ENCODE results near the gene NRBP1.

NRBP1 gene

GRCh38 chr2:27428213-27428977 is at the start of gene NRBP1:
Gene NRBP1, plus strand, starts transcription at chr2:27428631. Its CDS starts 4,643 bp downstream, at chr2:27433274.
- peak; percentile 96 for DNase-seq

- DNase-seq: no peak
These were observed 49.6 kb upstream of the NRBP1 start for GRCh38 chr2:27378809-27379290.

DNA sequence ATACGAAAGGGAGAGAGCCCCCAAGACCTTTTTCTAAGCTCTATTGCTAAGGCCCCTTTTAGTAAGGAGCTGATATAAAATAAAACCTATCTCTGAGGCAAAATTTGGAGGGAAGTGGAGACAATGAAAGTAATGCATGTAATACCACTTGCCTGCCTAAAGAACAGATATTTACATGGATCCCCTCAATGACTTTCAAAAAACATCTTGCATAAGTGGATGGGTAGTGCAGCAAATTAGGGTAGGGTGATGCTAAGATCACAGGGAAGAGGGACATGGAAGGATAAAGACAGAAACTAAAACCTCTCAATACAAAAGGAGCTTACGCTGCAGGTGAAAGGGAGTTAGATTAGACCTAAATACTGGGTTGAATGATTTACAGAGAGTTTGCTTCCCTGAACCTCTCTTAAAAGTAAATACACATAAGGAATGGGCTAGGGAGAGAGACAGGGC is 49.0 kb upstream of the NRBP1 start:
- no peak for DNase-seq

GRCh38 chr2:27379836-27380625 is 48.4 kb upstream of the NRBP1 start:
- DNase-seq: peak; percentile 70

- peak; percentile 93 for DNase-seq
These were observed 47.5 kb upstream of the NRBP1 start, which contains the start of gene ZNF513 for GRCh38 chr2:27380626-27381545. Gene ZNF513, minus strand, starts transcription at chr2:27380734. Its CDS starts 208 bp downstream, at chr2:27380526.

DNA sequence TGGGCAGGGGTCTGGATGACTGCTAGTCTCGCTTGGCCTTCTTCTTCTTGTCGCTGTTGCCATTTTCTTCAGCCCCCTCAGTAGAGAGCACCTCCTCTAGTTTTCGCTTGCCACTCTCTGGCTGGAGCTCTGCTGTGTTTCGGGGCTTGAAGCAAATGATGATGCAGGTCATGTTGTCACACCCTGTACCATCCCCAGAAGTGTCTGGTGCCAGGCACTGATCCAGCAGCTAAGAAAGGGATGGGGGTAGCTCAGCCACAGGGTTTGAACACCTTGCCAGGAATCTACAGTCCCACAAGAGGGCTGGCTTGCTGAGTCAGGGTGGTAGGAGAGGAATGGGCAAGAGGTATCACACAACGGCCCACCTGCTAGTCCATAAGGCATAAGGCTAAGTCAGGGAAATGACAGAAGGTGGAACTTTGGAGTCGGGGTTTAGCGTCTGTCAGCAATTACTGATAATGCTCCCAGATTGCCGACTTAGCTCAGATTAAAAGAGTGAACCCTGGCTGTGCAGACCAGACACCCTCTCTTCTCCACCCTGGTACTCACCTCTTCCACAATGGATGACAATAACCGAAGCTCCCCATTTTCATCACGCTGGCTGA is 46.8 kb upstream of the NRBP1 start:
- no peak for DNase-seq

GRCh38 chr2:27390822-27391679 is 37.4 kb upstream of the NRBP1 start:
- DNase-seq: no peak

GRCh38 chr2:27393225-27393624 is 35.2 kb upstream of the NRBP1 start:
- DNase-seq: no peak

DNA sequence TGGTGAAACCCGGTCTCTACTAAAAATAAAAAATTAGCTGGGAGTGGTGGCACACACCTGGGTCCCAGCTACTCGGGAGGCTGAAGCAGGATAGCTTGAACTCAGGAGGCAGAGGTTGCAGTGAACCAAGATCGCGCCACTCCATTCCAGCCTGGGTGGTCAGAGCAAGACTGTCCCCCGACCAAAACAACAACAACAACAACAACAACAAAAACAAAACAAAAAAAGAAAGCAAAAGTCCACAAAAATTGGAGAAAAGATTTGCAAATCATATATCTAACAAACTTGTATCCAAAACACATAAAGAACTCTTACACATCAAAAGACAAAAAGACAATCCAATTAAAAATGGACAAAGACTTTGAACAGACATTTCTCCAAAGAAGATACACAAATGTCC is 29.5 kb upstream of the NRBP1 start:
- no peak for DNase-seq

DNA sequence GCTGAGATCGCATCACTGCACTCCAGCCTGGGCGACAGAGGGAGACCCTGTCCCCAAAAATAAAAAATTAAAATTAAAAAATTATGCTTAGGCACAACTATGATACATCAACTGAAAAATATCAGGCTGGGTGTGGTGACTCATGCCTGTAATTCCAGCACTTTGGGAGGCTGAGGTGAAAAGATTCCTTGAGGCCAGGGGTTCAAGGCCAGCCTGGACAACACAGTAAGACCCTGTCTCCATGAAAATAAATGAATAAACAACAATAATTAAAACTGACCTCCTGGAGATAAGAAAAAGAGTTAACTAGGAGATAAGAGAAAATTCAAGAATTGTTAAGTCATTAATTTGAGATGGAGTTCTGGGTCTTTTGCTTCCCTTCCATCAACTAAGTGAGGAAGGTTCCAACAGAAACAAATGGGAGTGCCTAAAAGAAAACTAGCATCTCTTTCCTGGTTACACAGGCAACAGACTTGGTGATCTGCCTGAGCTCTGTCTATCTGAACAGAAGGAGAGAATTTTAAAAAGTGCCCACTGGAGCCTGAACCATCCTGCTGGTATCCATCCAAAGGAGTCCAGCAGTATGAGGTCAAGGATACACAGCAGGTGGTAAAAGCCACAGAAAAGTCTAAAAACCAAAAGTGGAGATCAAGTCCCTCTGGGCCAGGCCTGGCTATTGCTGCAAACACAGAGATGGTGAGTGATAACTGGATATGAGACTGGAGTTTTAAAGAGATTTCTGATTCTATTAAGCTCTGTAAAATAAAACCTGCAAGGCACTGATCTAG is 27.9 kb upstream of the NRBP1 start:
- DNase-seq: no peak

DNA sequence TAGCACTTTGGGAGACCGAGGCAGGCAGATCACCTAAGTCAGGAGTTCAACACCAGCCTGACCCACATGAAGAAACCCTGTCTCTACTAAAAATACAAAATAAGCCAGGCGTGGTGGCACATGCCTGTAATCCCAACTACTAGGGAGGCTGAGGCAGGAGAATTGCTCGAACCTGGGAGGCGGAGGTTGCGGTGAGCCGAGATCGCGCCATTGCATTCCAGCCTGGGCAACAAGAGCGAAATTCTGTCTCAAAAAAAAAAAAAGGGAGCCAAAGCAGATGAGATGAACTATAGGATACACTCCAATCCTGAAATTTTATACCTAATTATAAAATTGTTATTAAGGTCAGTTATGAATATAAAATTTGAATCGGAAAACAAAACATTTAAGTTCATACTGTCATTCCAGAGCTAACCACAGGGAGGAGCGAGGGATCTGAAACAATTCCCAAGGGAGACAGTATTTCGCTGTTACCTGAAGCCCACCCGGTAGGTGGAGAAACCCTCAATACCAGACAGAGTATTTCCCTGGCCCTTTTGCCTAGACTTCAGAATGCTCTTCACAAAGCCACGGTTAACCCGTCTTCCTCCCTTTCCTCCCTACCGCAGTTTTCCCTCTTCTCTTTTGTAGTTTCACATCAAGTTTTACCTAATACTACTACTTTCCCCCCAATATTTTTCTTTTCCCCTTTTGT is 20.5 kb upstream of the NRBP1 start:
- DNase-seq: no peak

- DNase-seq: peak; percentile 52
These were observed 19.7 kb upstream of the NRBP1 start for GRCh38 chr2:27408601-27409320.

DNA sequence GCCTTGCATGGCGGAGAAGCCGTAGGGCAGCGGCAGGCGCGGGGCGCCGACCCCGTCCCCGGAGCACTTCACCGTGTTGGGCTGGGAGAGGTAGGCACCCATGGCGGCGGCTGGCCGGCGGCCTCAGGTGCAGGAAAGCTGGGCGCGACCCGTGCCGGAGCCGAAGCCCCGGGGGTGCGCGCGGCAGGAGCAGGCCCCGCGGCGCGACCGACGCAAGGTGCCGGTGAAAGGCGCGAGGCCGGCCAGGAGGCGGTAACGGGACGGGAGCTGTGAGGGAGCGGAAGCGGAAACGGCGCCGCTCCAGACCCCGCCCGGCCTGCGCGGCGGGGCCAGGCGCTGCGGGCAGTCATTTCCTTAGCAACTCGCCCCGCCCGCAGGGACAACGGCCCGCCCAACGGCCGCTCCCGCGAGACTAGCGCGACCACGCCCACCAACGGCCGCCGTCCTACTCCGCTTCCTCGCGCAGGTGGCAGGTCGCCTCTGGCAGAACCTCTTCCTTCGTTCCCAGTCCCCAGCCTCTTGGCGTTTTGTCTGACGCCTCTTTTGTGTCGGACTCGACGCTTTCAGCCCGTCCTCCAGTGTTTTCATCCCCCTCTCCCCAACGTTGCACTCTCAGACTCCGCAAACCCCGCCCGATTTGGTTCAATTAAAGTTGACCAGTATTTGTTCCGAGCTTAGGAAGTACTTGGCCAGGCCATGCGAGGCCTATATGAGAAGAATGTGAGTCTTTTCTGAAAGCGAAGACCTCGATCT is 18.9 kb upstream of the NRBP1 start, which contains the start of gene PPM1G:
Gene PPM1G (minus strand): TSS at position 271 of the 753 bp plus-strand sequence. CDS start 169 bp downstream, at position 102.
- peak; percentile 98 for DNase-seq

DNA sequence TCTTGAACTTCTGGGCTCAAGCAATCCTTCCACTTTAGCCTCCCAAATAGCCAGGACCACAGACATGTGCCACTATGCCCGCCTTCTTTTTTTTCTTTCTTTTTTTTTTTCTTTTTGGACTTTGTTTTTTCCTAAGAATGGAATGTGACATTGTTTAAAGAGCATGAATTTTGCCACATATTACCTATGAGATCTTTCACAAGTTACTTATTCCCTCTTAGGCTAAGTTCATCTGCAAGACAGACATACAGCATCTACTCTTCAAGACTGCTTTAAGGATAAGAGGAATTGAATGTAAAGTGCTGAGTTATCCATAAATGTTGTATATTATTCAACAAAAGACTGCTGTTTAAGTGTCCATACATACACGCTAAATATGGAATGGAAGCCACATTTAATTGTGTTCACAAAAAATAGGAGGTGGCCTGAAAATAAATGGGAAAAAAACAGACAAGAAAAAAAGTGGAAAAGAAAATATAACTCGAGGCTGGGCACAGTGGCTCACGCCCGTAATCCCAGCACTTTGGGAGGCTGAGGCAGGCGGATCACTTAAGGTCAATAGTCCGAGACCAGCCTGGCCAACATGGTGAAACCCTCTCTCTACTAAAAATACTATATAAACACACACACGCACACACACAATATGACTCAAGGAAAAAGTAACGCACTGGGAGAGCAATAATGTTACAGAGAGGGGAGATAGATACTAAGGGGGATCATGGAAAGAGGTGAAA is 15.8 kb upstream of the NRBP1 start:
- no peak for DNase-seq

GRCh38 chr2:27416151-27416550 is 12.3 kb upstream of the NRBP1 start:
- DNase-seq: no peak

- no peak for DNase-seq
These were observed 7.4 kb upstream of the NRBP1 start for GRCh38 chr2:27420996-27421395.

- DNase-seq: no peak
These were observed 6.7 kb upstream of the NRBP1 start for GRCh38 chr2:27421660-27422250.

All from stimulated activated CD4-positive, alpha-beta T cell treated with anti-CD3 and anti-CD28 coated beads, Interleukin-15, amount 100 ng/mL, for 24 hours (primary cell).